Calu3 (cell line): ENCODE measurements around the gene ADAMTS17. TPM values are rescaled to one million over a fixed set of nuclear protein-coding genes. Genes with fewer than 3 reads are reported as not detected.

Source experiments
- BruUV-seq: library from RNA; stranded (reverse); fragments of 400-500 nt; replicated peaks from 2 replicates; lab custom pipeline; 2021; lab: Mats Ljungman, UMichigan
- CTCF ChIA-PET: fragments of 300-600 bp; sonication (Branson Sonifier 250); formaldehyde crosslinking; loops from one replicate; lab custom pipeline; 2022; ENCODE audit warnings: antibody characterized with exemption; lab: Charles Lee
- DNase-seq: peaks from one replicate; pipeline ENCODE4 v3.0.0; 2022
- H3K27ac Mint-ChIP-seq: one replicate; pipeline ENCODE4 v1.8.0; 2022; ENCODE audit warnings: mixed read lengths; ENCODE audit not compliant: unreplicated experiment
- H3K27me3 Mint-ChIP-seq: one replicate; pipeline ENCODE4 v1.8.0; 2022; ENCODE audit warnings: mixed read lengths; ENCODE audit not compliant: unreplicated experiment
- H3K36me3 Mint-ChIP-seq: one replicate; pipeline ENCODE4 v1.8.0; 2022; ENCODE audit warnings: mild to moderate bottlenecking, moderate library complexity, mixed read lengths; ENCODE audit not compliant: insufficient read depth, unreplicated experiment
- H3K4me1 Mint-ChIP-seq: one replicate; pipeline ENCODE4 v1.8.0; 2022; ENCODE audit warnings: mild to moderate bottlenecking, low read depth, mixed read lengths; ENCODE audit not compliant: unreplicated experiment
- H3K4me3 Mint-ChIP-seq: one replicate; pipeline ENCODE4 v1.8.0; 2022; ENCODE audit warnings: mild to moderate bottlenecking, low read depth, moderate library complexity, mixed read lengths; ENCODE audit not compliant: unreplicated experiment
- H3K9me3 Mint-ChIP-seq: one replicate; pipeline ENCODE4 v1.8.0; 2022; ENCODE audit warnings: low read depth, mixed read lengths; ENCODE audit not compliant: unreplicated experiment
- intact Hi-C: fragments of 100-400 bp; cut with micrococcal nuclease; formaldehyde crosslinking; loops from one replicate; pipeline ENCODE4 v1.10.0; 2022; ENCODE audit not compliant: unreplicated experiment
- total RNA-seq: library from RNA; stranded (reverse); gene quantifications from 2 replicates; pipeline ENCODE4 v1.2.3, GENCODE V29; 2022
- TF ChIP-seq, protein P1 (sequence below): fragments of 200-600 bp; IDR thresholded peaks from one replicate; pipeline ENCODE4 v1.8.0; 2022; ENCODE audit warnings: antibody characterized with exemption; ENCODE audit not compliant: unreplicated experiment

Gene ADAMTS17
- total RNA-seq, 1 experiment from 2014 or later, result 3.5 TPM

DNA sequence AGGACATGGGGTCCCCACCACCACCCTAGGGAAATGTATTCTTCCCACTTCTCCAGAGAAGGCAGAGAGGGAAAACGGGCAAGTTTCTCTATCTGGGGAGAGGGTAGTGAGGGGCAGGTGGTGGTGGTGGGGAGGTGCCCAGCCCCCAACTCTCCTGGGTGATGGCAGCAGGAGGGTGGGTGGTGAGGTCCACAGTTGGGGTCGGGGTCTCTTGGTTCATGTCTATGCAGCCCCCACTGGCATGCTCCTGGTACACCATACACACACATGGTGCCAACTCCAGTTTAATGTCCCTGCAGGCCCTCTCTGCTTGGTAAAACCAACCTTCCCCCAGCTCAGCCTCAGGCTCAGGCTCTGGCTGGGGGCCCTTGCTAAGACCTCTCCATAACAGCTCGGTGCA, 354.1 kb downstream of the ADAMTS17 start:
- Mint-ChIP-seq H3K27ac (no peak overlapping the region), H3K27me3 (no peaks in the 10 kb centered on the region), H3K9me3 (peaks cover 7% of the 10 kb centered on the region), H3K36me3 (no peaks in the 10 kb centered on the region), H3K4me3 (no peak overlapping the region), H3K4me1 (no peaks in the 10 kb centered on the region)
- CTCF ChIA-PET, result no interaction called here
- TF ChIP-seq, protein P1, sequence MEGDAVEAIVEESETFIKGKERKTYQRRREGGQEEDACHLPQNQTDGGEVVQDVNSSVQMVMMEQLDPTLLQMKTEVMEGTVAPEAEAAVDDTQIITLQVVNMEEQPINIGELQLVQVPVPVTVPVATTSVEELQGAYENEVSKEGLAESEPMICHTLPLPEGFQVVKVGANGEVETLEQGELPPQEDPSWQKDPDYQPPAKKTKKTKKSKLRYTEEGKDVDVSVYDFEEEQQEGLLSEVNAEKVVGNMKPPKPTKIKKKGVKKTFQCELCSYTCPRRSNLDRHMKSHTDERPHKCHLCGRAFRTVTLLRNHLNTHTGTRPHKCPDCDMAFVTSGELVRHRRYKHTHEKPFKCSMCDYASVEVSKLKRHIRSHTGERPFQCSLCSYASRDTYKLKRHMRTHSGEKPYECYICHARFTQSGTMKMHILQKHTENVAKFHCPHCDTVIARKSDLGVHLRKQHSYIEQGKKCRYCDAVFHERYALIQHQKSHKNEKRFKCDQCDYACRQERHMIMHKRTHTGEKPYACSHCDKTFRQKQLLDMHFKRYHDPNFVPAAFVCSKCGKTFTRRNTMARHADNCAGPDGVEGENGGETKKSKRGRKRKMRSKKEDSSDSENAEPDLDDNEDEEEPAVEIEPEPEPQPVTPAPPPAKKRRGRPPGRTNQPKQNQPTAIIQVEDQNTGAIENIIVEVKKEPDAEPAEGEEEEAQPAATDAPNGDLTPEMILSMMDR, result no peak
- BruUV-seq, result no TSS peak
- no peak for DNase-seq
- intact Hi-C loops, result no loop called here

GRCh38 chr15:99987119-99987506, 354.7 kb downstream of the ADAMTS17 start:
- no peak overlapping the region for H3K27ac Mint-ChIP-seq
- TF ChIP-seq, protein P1, result no peak
- no peaks in the 10 kb centered on the region for H3K36me3 Mint-ChIP-seq
- H3K9me3 Mint-ChIP-seq, result peaks cover 7% of the 10 kb centered on the region
- CTCF ChIA-PET, result no interaction called here
- no peaks in the 10 kb centered on the region for H3K27me3 Mint-ChIP-seq
- BruUV-seq, result no TSS peak
- intact Hi-C loops, result no loop called here
- DNase-seq, result no peak
- H3K4me3 Mint-ChIP-seq, result no peak overlapping the region
- H3K4me1 Mint-ChIP-seq, result no peaks in the 10 kb centered on the region

- Mint-ChIP-seq H3K36me3 (no peaks in the 10 kb centered on the region), H3K9me3 (peaks cover 7% of the 10 kb centered on the region), H3K27me3 (no peaks in the 10 kb centered on the region), H3K4me1 (no peaks in the 10 kb centered on the region), H3K27ac (no peak overlapping the region), H3K4me3 (no peak overlapping the region)
- DNase-seq, result no peak
- intact Hi-C loops, result no loop called here
- BruUV-seq, result no TSS peak
- TF ChIP-seq, protein P1, result no peak
- CTCF ChIA-PET, result no interaction called here
Observed at GRCh38 chr15:99986297-99987118, 355.3 kb downstream of the ADAMTS17 start.

DNA sequence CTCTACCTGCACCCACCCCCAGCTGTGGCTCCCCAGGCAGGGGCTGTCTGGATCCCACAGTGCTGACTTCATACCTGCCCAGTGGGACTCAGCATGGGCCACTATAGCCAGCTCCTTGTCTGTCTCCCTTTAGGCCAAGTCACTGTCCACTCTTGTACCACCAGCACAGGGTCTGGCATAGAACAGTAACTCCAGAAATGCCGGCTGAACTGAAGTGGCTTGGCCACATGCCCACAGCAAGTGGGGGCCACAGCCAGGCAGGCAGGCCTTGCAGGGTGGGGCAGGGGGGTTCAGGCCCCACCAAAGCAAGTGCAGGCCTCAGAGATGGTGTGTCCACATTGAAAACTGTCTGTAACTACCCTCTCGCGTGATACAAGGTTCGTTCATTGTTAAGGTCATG, 355.9 kb downstream of the ADAMTS17 start:
- BruUV-seq, result no TSS peak
- Mint-ChIP-seq H3K9me3 (peaks cover 7% of the 10 kb centered on the region), H3K4me1 (no peaks in the 10 kb centered on the region), H3K36me3 (no peaks in the 10 kb centered on the region), H3K27me3 (no peaks in the 10 kb centered on the region), H3K27ac (no peak overlapping the region), H3K4me3 (no peak overlapping the region)
- no peak for DNase-seq
- TF ChIP-seq, protein P1, result no peak
- CTCF ChIA-PET, result no interaction called here
- intact Hi-C loops, result no loop called here
